Nephron progenitor cell (in vitro differentiated cells): Measurements from ENCODE around the gene LDLRAP1.

ENCODE experiments used
- DNase-seq: peaks from one replicate; pipeline ENCODE4 v3.0.0; 2021
- H3K27ac Mint-ChIP-seq: 2 replicates; pipeline ENCODE4 v1.8.0; 2021; ENCODE audit warnings: mild to moderate bottlenecking, moderate library complexity, mixed read lengths
- H3K27me3 Mint-ChIP-seq: 2 replicates; pipeline ENCODE4 v1.8.0; 2021; ENCODE audit warnings: mild to moderate bottlenecking, low read depth, mixed read lengths; ENCODE audit not compliant: poor library complexity
- H3K36me3 Mint-ChIP-seq: 2 replicates; pipeline ENCODE4 v1.8.0; 2021; ENCODE audit warnings: low read depth, mixed read lengths
- H3K4me1 Mint-ChIP-seq: 2 replicates; pipeline ENCODE4 v1.8.0; 2021; ENCODE audit warnings: mixed read lengths
- H3K4me3 Mint-ChIP-seq: 2 replicates; pipeline ENCODE4 v1.8.0; 2021; ENCODE audit warnings: mild to moderate bottlenecking, moderate library complexity, mixed read lengths
- H3K9me3 Mint-ChIP-seq: 2 replicates; pipeline ENCODE4 v1.8.0; 2021; ENCODE audit warnings: mild to moderate bottlenecking, moderate library complexity, mixed read lengths
- CTCF ChIP-seq: fragments of 200-600 bp; sonication (generic); IDR thresholded peaks from 2 replicates; pipeline ENCODE4 v1.5.0; 2021; ENCODE audit warnings: antibody characterized with exemption

The LDLRAP1 gene

GRCh38 chr1:25559031-25559430 is 15.6 kb downstream of the LDLRAP1 start:
- no peak for TF ChIP-seq CTCF
- no peaks in the 10 kb centered on the region for H3K9me3 Mint-ChIP-seq
- peaks cover 3% of the 10 kb centered on the region for H3K27me3 Mint-ChIP-seq
- H3K36me3 Mint-ChIP-seq = no peaks in the 10 kb centered on the region
- H3K4me3 Mint-ChIP-seq = no peak overlapping the region
- DNase-seq = no peak
- no peak overlapping the region for H3K27ac Mint-ChIP-seq
- H3K4me1 Mint-ChIP-seq = peaks cover 38% of the 10 kb centered on the region

- no peak overlapping the region for H3K4me3 Mint-ChIP-seq
- no peak overlapping the region for H3K27ac Mint-ChIP-seq
- no peak for DNase-seq
- no peaks in the 10 kb centered on the region for H3K36me3 Mint-ChIP-seq
- H3K9me3 Mint-ChIP-seq = no peaks in the 10 kb centered on the region
- H3K27me3 Mint-ChIP-seq = peaks cover 3% of the 10 kb centered on the region
- peaks cover 48% of the 10 kb centered on the region for H3K4me1 Mint-ChIP-seq
- TF ChIP-seq CTCF = no peak
These were observed 16.6 kb downstream of the LDLRAP1 start for GRCh38 chr1:25560001-25560400.

- Mint-ChIP-seq H3K4me1 (peaks cover 56% of the 10 kb centered on the region), H3K27me3 (peaks cover 3% of the 10 kb centered on the region), H3K27ac (no peak overlapping the region), H3K36me3 (no peaks in the 10 kb centered on the region), H3K9me3 (no peaks in the 10 kb centered on the region), H3K4me3 (no peak overlapping the region)
- TF ChIP-seq CTCF = no peak
- DNase-seq = no peak
These were observed 17.4 kb downstream of the LDLRAP1 start for GRCh38 chr1:25560788-25561187.

GRCh38 chr1:25561421-25562100 is 18.2 kb downstream of the LDLRAP1 start:
- H3K4me1 Mint-ChIP-seq = peaks cover 63% of the 10 kb centered on the region
- DNase-seq = no peak
- H3K36me3 Mint-ChIP-seq = no peaks in the 10 kb centered on the region
- no peak overlapping the region for H3K4me3 Mint-ChIP-seq
- H3K9me3 Mint-ChIP-seq = no peaks in the 10 kb centered on the region
- H3K27me3 Mint-ChIP-seq = peaks cover 3% of the 10 kb centered on the region
- TF ChIP-seq CTCF = no peak
- no peak overlapping the region for H3K27ac Mint-ChIP-seq

GRCh38 chr1:25562101-25562927 is 18.9 kb downstream of the LDLRAP1 start:
- Mint-ChIP-seq H3K36me3 (no peaks in the 10 kb centered on the region), H3K4me3 (no peak overlapping the region), H3K27ac (no peak overlapping the region), H3K27me3 (peaks cover 3% of the 10 kb centered on the region), H3K9me3 (no peaks in the 10 kb centered on the region), H3K4me1 (peaks cover 71% of the 10 kb centered on the region)
- DNase-seq = no peak
- TF ChIP-seq CTCF = no peak
